GM12874 (cell line): ENCODE results near the gene WDCP.

Source experiments
- TF ChIP-seq, protein P1 (sequence below): IDR thresholded peaks from 2 replicates; pipeline ENCODE4 v1.5.1; 2011; ENCODE audit warnings: low read depth, mild to moderate bottlenecking, control low read depth, low read length, moderate library complexity; ENCODE audit not compliant: insufficient read depth

WDCP gene

GRCh38 chr2:24022975-24023575, 24.1 kb downstream of the WDCP start:
- TF ChIP-seq, protein P1, sequence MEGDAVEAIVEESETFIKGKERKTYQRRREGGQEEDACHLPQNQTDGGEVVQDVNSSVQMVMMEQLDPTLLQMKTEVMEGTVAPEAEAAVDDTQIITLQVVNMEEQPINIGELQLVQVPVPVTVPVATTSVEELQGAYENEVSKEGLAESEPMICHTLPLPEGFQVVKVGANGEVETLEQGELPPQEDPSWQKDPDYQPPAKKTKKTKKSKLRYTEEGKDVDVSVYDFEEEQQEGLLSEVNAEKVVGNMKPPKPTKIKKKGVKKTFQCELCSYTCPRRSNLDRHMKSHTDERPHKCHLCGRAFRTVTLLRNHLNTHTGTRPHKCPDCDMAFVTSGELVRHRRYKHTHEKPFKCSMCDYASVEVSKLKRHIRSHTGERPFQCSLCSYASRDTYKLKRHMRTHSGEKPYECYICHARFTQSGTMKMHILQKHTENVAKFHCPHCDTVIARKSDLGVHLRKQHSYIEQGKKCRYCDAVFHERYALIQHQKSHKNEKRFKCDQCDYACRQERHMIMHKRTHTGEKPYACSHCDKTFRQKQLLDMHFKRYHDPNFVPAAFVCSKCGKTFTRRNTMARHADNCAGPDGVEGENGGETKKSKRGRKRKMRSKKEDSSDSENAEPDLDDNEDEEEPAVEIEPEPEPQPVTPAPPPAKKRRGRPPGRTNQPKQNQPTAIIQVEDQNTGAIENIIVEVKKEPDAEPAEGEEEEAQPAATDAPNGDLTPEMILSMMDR, result no peak

DNA sequence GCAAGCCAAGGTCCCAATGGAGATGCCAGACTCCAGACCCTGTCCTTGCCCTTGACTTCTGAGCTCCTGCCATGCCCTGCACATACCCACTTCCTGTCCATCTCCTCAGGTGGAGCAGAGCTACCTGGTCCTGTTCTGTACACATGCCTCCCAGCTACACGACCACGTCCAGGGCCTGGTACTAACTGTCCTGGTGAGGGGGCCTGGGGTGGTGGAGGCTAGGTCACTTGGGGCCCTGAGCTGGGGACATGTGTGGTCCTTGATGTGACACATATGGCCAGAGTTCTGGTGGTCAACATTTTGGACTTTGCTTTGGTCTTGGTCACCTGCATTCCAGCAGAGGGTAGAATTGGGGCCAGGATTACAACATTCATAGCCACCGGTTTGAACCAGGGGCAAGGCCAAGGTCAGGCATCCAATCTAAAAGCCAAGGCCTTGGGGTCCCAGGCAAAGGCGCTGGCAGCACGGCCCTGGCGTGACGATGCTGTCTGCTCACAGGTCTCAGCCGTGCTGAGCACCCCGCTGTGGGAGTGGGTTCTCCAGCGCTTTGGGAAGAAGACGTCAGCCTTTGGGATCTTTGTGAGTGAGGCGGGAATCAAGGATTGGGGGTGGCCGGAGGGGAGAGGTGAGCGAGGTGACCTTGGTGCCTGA, 24.7 kb downstream of the WDCP start:
- TF ChIP-seq, protein P1, result no peak

GRCh38 chr2:24021122-24021998, 25.8 kb downstream of the WDCP start:
- TF ChIP-seq, protein P1, result peak; percentile 45

- TF ChIP-seq, protein P1, result no peak
These were observed 26.9 kb downstream of the WDCP start for GRCh38 chr2:24020244-24020643.

DNA sequence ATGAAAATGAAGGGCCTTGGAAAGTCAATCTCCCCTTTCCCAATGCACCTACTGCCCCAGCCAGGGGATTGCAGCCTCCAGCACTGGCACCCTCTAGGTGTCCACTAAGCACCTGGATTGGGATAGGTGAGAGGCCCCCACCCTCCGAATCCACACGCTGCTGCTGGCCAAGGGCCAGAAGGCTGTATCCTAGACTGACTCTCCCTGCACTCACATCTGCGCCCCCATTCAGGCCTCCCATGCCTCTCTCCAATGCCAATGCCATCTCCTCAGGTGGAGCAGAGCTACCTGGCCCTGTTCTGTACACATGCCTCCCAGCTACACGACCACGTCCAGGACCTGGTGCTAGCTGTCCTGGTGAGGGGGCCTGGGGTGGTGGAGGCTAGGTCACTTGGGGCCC, 27.5 kb downstream of the WDCP start:
- TF ChIP-seq, protein P1, result no peak

- TF ChIP-seq, protein P1, result no peak
These were observed 28.9 kb downstream of the WDCP start for GRCh38 chr2:24018241-24018640.

- TF ChIP-seq, protein P1, result no peak
These were observed 29.5 kb downstream of the WDCP start for GRCh38 chr2:24017711-24018110.
